IMR-90 (cell line): ENCODE results near the gene SAMD7. TPM values are rescaled to one million over a fixed set of nuclear protein-coding genes. Genes with fewer than 3 reads are reported as not detected.

ENCODE experiments used
- ATAC-seq: fragments of 200-7000 bp; cut with Tn5 transposase; 2 replicates; pipeline ENCODE4 v1.9.1; 2020; ENCODE audit warnings: low read depth, mild to moderate bottlenecking, moderate library complexity
- BruUV-seq: library from RNA; stranded (reverse); fragments of 400-500 nt; replicated peaks from 2 replicates; lab custom pipeline; 2021; lab: Mats Ljungman, UMichigan
- CTCF ChIA-PET: fragments of 300-600 bp; formaldehyde crosslinking; extraction: SDS; loops from one replicate; lab custom pipeline; 2021; ENCODE audit warnings: antibody characterized with exemption; lab: Yijun Ruan, JAX
- POLR2A ChIA-PET: fragments of 300-600 bp; sonication (Branson Sonifier 250); formaldehyde crosslinking; loops from one replicate; lab custom pipeline; 2022; ENCODE audit warnings: antibody characterized with exemption; ENCODE audit not compliant: unreplicated experiment; lab: Charles Lee
- DNase-seq: peaks from one replicate; pipeline ENCODE4 v3.0.0; 2013
- H2AFZ ChIP-seq: replicated peaks from 2 replicates; pipeline ENCODE3; 2013; ENCODE audit warnings: low read length, mild to moderate bottlenecking; ENCODE audit not compliant: poor library complexity
- H2AK5ac ChIP-seq: 2 replicates; pipeline ENCODE4 v1.6.1; 2013; ENCODE audit warnings: low read depth, low read length, inconsistent platforms
- H2AK9ac ChIP-seq: replicated peaks from 2 replicates; pipeline ENCODE3; 2013; ENCODE audit warnings: mild to moderate bottlenecking, low read depth, low read length, moderate library complexity; ENCODE audit not compliant: poor library complexity
- H2BK120ac ChIP-seq: 2 replicates; pipeline ENCODE4 v1.6.1; 2013; ENCODE audit warnings: low read depth, low read length, inconsistent platforms
- H2BK15ac ChIP-seq: 3 replicates; pipeline ENCODE4 v1.6.1; 2013; ENCODE audit warnings: low read depth, low read length, inconsistent platforms
- H2BK20ac ChIP-seq: 2 replicates; pipeline ENCODE4 v1.6.1; 2013; ENCODE audit warnings: low read depth, mild to moderate bottlenecking, inconsistent platforms, low read length, moderate library complexity
- H2BK5ac ChIP-seq: 2 replicates; pipeline ENCODE4 v1.6.1; 2013; ENCODE audit warnings: mild to moderate bottlenecking, low read depth, low read length, inconsistent platforms; ENCODE audit not compliant: poor library complexity, severe bottlenecking
- H3K14ac ChIP-seq: replicated peaks from 2 replicates; pipeline ENCODE4 v1.6.1; 2013; ENCODE audit warnings: low read depth, low read length, inconsistent platforms
- H3K18ac ChIP-seq: 2 replicates; pipeline ENCODE4 v1.6.1; 2013; ENCODE audit warnings: low read depth, low read length, control low read depth
- H3K23ac ChIP-seq: 2 replicates; pipeline ENCODE4 v1.6.1; 2013; ENCODE audit warnings: low read depth, low read length, inconsistent platforms
- H3K27ac ChIP-seq: 2 replicates; pipeline ENCODE4 v1.5.1; 2013; ENCODE audit warnings: mild to moderate bottlenecking, control low read depth, low read length; ENCODE audit not compliant: insufficient read depth
- H3K27me3 ChIP-seq: 2 replicates; pipeline ENCODE4 v1.6.1; 2013; ENCODE audit warnings: low read length; ENCODE audit not compliant: control insufficient read depth, insufficient read depth
- H3K36me3 ChIP-seq: 2 replicates; pipeline ENCODE4 v1.6.1; 2013; ENCODE audit warnings: low read length, mixed read lengths; ENCODE audit not compliant: control insufficient read depth, insufficient read depth
- H3K4ac ChIP-seq: 2 replicates; pipeline ENCODE4 v1.6.1; 2013; ENCODE audit warnings: low read depth, low read length, inconsistent platforms
- H3K4me1 ChIP-seq: 2 replicates; pipeline ENCODE4 v1.6.1; 2013; ENCODE audit warnings: low read length, mixed read lengths; ENCODE audit not compliant: control insufficient read depth, insufficient read depth
- H3K4me2 ChIP-seq: 2 replicates; pipeline ENCODE4 v1.6.1; 2013; ENCODE audit warnings: low read depth, mild to moderate bottlenecking, control low read depth, low read length, moderate library complexity
- H3K4me3 ChIP-seq: 2 replicates; pipeline ENCODE4 v1.5.1; 2013; ENCODE audit warnings: low read depth, mild to moderate bottlenecking, control low read depth, low read length, moderate library complexity; ENCODE audit not compliant: insufficient read depth
- H3K56ac ChIP-seq: 2 replicates; pipeline ENCODE4 v1.6.1; 2013; ENCODE audit warnings: low read length, inconsistent platforms; ENCODE audit not compliant: insufficient read depth; ENCODE audit errors: extremely low read depth
- H3K79me1 ChIP-seq, 2 experiments: 2 replicates each; pipeline ENCODE4 v1.6.1; 2013; ENCODE audit warnings: low read length in 2 of 2, inconsistent platforms in 1 of 2, low read depth in 1 of 2
- H3K9ac ChIP-seq: 2 replicates; pipeline ENCODE4 v1.6.1; 2013; ENCODE audit warnings: low read depth, low read length, control low read depth
- H3K9me1 ChIP-seq: 2 replicates; pipeline ENCODE4 v1.6.1; 2013; ENCODE audit warnings: low read length, inconsistent platforms; ENCODE audit not compliant: insufficient read depth
- H3K9me3 ChIP-seq: 2 replicates; pipeline ENCODE4 v1.6.1; 2013; ENCODE audit warnings: low read length; ENCODE audit not compliant: control insufficient read depth, insufficient read depth
- H4K20me1 ChIP-seq: 2 replicates; pipeline ENCODE4 v1.6.1; 2013; ENCODE audit warnings: low read length, inconsistent platforms; ENCODE audit not compliant: insufficient read depth
- H4K5ac ChIP-seq: 2 replicates; pipeline ENCODE4 v1.6.1; 2013; ENCODE audit warnings: mild to moderate bottlenecking, low read depth, low read length, control low read depth
- H4K8ac ChIP-seq, 2 experiments: 2 replicates each; pipeline ENCODE4 v1.6.1; 2013; ENCODE audit warnings: low read depth in 2 of 2, low read length in 2 of 2, control low read depth in 1 of 2, inconsistent platforms in 1 of 2
- H4K91ac ChIP-seq: 2 replicates; pipeline ENCODE4 v1.6.1; 2013; ENCODE audit warnings: low read depth, low read length, inconsistent platforms; ENCODE audit not compliant: insufficient read depth
- BHLHE40 ChIP-seq: fragments of 150-350 bp; IDR thresholded peaks from 2 replicates; pipeline ENCODE4 v1.6.1; 2016; ENCODE audit warnings: mild to moderate bottlenecking, low read depth, low read length
- CEBPB ChIP-seq: IDR thresholded peaks from 2 replicates; pipeline ENCODE4 v1.6.1; 2012; ENCODE audit warnings: low read depth, low read length, improper control_type of control experiment
- CTCF ChIP-seq: conservative IDR thresholded peaks from 2 replicates; pipeline ENCODE4 v1.5.1; 2012; ENCODE audit warnings: mild to moderate bottlenecking, low read depth, low read length, improper control_type of control experiment
- ELK1 ChIP-seq: fragments of 150-350 bp; IDR thresholded peaks from 2 replicates; pipeline ENCODE4 v1.6.1; 2016; ENCODE audit warnings: low read depth, mild to moderate bottlenecking, low read length, moderate library complexity, borderline replicate concordance
- FOS ChIP-seq: fragments of 150-350 bp; IDR thresholded peaks from 2 replicates; pipeline ENCODE4 v1.6.1; 2016; ENCODE audit warnings: low read depth, low read length
- MXI1 ChIP-seq: IDR thresholded peaks from 2 replicates; pipeline ENCODE4 v1.6.1; 2012; ENCODE audit warnings: low read depth, mild to moderate bottlenecking, low read length, moderate library complexity, borderline replicate concordance
- RCOR1 ChIP-seq: IDR thresholded peaks from 2 replicates; pipeline ENCODE4 v1.6.1; 2012; ENCODE audit warnings: mild to moderate bottlenecking, low read length, improper control_type of control experiment; ENCODE audit not compliant: insufficient replicate concordance
- RFX5 ChIP-seq: IDR thresholded peaks from 2 replicates; pipeline ENCODE4 v1.8.0; 2012; ENCODE audit warnings: low read depth, mild to moderate bottlenecking, low read length, moderate library complexity
- SMC3 ChIP-seq: fragments of 150-350 bp; IDR thresholded peaks from 2 replicates; pipeline ENCODE4 v1.6.1; 2016; ENCODE audit warnings: low read depth, mild to moderate bottlenecking, antibody characterized with exemption, low read length, moderate library complexity
- WGBS, 2 experiments: methylation state at CpG; one replicate each; pipeline versions ENCODE4 v1.1.5 to v1.1.7; 2013; ENCODE audit warnings: missing lambda C conversion rate in 2 of 2; ENCODE audit not compliant: insufficient read length in 1 of 2; ENCODE audit errors: extremely low coverage in 2 of 2; 5-methylcytosine and 5-hydroxymethylcytosine counted together
- dilution Hi-C: fragments of 300-500 bp; cut with HindIII; formaldehyde crosslinking; loops from one replicate; pipeline ENCODE4 v1.14.3; 2018; ENCODE audit warnings: low sequenced_read_pairs; ENCODE audit not compliant: unreplicated experiment
- in situ Hi-C: fragments of 300-500 bp; cut with MboI; formaldehyde crosslinking; loops from 3 replicates; pipeline ENCODE4 v1.14.3; 2019; ENCODE audit warnings: low sequenced_read_pairs, inconsistent platforms, mixed read lengths
- intact Hi-C: fragments of 100-400 bp; cut with micrococcal nuclease; formaldehyde crosslinking; loops from 2 replicates; pipeline ENCODE4 v1.10.0; 2022
- polyA plus RNA-seq, 3 experiments: library from polyadenylated mRNA; depleted of rRNA; stranded (reverse); fragments of >200 nt; gene quantifications; 2 replicates each; pipeline ENCODE4 v1.2.3, GENCODE V29; 2012; ENCODE audit warnings: low replicate concordance in 1 of 3
- total RNA-seq: library from RNA; depleted of rRNA; stranded (reverse); fragments of >200 nt; gene quantifications from 2 replicates; pipeline ENCODE4 v1.2.3, GENCODE V29; 2012
- TF ChIP-seq, protein P1 (sequence below): fragments of 150-350 bp; IDR thresholded peaks from 2 replicates; pipeline ENCODE4 v1.6.1; 2017; ENCODE audit warnings: mild to moderate bottlenecking, antibody characterized with exemption, low read length, low read depth

Gene SAMD7
- total and polyA plus RNA-seq, 2 of the 4 experiments (the other 2 are of a cell fraction), result not detected

DNA sequence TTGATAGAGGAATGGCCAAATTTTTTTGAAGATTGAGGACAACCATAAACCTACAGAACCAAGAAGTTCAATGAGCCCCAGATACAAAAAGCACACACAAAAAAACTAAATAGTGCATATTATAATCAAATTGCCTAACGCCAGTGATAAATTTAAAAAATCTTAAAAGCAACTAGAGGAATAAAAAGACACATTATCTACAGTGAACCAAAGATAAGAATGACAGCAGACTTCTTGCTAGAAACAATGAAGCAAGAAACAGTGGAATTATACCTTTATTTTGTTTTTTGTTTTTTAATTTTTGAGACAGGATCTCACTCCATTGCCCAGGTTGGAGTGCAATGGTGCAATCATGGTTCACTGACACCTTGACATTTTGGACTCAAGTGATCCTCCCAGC lies 9.9 kb upstream of the SAMD7 start:
- Histone ChIP-seq H3K4ac (no peak overlapping the region), H3K4me1 (no peaks in the 10 kb centered on the region), H3K79me1 (no peaks in the 10 kb centered on the region), H3K14ac (no peak overlapping the region), H4K91ac (no peak overlapping the region), H3K9ac (no peak overlapping the region), H2AFZ (no peak overlapping the region), H3K23ac (no peak overlapping the region), H3K27me3 (no peaks in the 10 kb centered on the region), H4K5ac (no peak overlapping the region), H2BK15ac (no peak overlapping the region), H3K4me3 (no peak overlapping the region), H2BK5ac (no peak overlapping the region), H2AK9ac (no peak overlapping the region), H3K36me3 (no peaks in the 10 kb centered on the region), H3K18ac (no peak overlapping the region), H2AK5ac (no peak overlapping the region), H4K8ac (no peak overlapping the region), H2BK20ac (no peak overlapping the region), H2BK120ac (no peak overlapping the region), H3K9me3 (peaks cover 7% of the 10 kb centered on the region), H3K4me2 (no peak overlapping the region), H3K27ac (no peak overlapping the region), H3K9me1 (no peaks in the 10 kb centered on the region), H4K20me1 (no peaks in the 10 kb centered on the region), H3K56ac (no peak overlapping the region)
- WGBS, 2 experiments, result no CpG with 5 or more reads among the region's 1 CpG
- CTCF ChIA-PET, result no interaction called here
- no peak for DNase-seq
- TF ChIP-seq ELK1 (no peak), FOS (no peak), BHLHE40 (no peak), RCOR1 (no peak), RFX5 (no peak), SMC3 (no peak), CEBPB (no peak), CTCF (no peak), MXI1 (no peak)
- TF ChIP-seq, protein P1, sequence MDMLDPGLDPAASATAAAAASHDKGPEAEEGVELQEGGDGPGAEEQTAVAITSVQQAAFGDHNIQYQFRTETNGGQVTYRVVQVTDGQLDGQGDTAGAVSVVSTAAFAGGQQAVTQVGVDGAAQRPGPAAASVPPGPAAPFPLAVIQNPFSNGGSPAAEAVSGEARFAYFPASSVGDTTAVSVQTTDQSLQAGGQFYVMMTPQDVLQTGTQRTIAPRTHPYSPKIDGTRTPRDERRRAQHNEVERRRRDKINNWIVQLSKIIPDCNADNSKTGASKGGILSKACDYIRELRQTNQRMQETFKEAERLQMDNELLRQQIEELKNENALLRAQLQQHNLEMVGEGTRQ, result no peak
- in situ Hi-C loops, result no loop called here
- POLR2A ChIA-PET, result no interaction called here
- dilution Hi-C loops, result no loop called here
- intact Hi-C loops, result no loop called here
- ATAC-seq, result no peak
- BruUV-seq, result no TSS peak
